Measurements from ENCODE around the gene VCAM1. TPM values are rescaled to one million over a fixed set of nuclear protein-coding genes. Genes with fewer than 3 reads are reported as not detected.

VCAM1 gene
- total and polyA plus RNA-seq, 9 of the 15 experiments (the other 6 are each of a cell fraction or from before 2014, with no cell fraction given): 0.04 to 0.13 TPM; not detected in 7

DNA sequence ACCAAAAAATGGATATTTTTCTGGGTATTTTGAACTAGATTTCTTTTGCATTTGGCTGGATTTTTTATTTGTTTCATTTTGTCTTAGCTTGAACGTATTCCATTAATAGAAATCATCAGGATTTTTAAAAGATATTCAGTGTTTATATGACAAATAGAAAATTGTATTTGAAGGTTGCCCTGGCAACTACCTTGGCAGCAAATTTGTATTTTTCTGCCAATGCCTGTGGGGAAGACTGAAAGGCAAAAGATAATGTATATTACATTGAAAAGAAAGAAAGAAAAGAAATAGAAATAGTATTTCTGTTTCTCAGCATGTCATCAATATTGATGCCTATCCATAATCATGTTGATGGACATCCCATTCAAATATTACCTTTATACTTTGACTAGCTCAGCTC, 16.8 kb downstream of the VCAM1 start (continued):
- TF ChIP-seq, protein P1, sequence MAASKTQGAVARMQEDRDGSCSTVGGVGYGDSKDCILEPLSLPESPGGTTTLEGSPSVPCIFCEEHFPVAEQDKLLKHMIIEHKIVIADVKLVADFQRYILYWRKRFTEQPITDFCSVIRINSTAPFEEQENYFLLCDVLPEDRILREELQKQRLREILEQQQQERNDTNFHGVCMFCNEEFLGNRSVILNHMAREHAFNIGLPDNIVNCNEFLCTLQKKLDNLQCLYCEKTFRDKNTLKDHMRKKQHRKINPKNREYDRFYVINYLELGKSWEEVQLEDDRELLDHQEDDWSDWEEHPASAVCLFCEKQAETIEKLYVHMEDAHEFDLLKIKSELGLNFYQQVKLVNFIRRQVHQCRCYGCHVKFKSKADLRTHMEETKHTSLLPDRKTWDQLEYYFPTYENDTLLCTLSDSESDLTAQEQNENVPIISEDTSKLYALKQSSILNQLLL (CRISPR knock-in tag; IDR thresholded peaks at IDR 0.05; ENCODE audit: borderline replicate concordance): no peak
- TF ChIP-seq, protein P2, sequence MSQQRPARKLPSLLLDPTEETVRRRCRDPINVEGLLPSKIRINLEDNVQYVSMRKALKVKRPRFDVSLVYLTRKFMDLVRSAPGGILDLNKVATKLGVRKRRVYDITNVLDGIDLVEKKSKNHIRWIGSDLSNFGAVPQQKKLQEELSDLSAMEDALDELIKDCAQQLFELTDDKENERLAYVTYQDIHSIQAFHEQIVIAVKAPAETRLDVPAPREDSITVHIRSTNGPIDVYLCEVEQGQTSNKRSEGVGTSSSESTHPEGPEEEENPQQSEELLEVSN (IDR thresholded peaks at IDR 0.05; ENCODE audit: borderline replicate concordance in 1 of 2, extremely low read depth in 1 of 2, insufficient read depth in 1 of 2, insufficient read length in 1 of 2, low read depth in 1 of 2, low read length in 1 of 2, poor library complexity in 1 of 2, severe bottlenecking in 1 of 2): no peak
- TF ChIP-seq GTF2F1 (IDR thresholded peaks at IDR 0.05; ENCODE audit: low read depth, low read length): no peak
- TF ChIP-seq SAFB2 (IDR thresholded peaks at IDR 0.05; ENCODE audit: borderline replicate concordance, low read depth, low read length, severe bottlenecking): no peak
- TF ChIP-seq CREB1 (IDR thresholded peaks at IDR 0.05): no peak
- TF ChIP-seq CREB1 (CRISPR knock-in tag; IDR thresholded peaks at IDR 0.05): no peak
- TF ChIP-seq, protein P3, sequence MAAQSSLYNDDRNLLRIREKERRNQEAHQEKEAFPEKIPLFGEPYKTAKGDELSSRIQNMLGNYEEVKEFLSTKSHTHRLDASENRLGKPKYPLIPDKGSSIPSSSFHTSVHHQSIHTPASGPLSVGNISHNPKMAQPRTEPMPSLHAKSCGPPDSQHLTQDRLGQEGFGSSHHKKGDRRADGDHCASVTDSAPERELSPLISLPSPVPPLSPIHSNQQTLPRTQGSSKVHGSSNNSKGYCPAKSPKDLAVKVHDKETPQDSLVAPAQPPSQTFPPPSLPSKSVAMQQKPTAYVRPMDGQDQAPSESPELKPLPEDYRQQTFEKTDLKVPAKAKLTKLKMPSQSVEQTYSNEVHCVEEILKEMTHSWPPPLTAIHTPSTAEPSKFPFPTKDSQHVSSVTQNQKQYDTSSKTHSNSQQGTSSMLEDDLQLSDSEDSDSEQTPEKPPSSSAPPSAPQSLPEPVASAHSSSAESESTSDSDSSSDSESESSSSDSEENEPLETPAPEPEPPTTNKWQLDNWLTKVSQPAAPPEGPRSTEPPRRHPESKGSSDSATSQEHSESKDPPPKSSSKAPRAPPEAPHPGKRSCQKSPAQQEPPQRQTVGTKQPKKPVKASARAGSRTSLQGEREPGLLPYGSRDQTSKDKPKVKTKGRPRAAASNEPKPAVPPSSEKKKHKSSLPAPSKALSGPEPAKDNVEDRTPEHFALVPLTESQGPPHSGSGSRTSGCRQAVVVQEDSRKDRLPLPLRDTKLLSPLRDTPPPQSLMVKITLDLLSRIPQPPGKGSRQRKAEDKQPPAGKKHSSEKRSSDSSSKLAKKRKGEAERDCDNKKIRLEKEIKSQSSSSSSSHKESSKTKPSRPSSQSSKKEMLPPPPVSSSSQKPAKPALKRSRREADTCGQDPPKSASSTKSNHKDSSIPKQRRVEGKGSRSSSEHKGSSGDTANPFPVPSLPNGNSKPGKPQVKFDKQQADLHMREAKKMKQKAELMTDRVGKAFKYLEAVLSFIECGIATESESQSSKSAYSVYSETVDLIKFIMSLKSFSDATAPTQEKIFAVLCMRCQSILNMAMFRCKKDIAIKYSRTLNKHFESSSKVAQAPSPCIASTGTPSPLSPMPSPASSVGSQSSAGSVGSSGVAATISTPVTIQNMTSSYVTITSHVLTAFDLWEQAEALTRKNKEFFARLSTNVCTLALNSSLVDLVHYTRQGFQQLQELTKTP (IDR thresholded peaks at IDR 0.05; ENCODE audit: low read depth in 1 of 2, partially characterized antibody in 2 of 2): no peak

Measured in K562 (cell line).